Measurements from ENCODE around the gene MDK.

DNA sequence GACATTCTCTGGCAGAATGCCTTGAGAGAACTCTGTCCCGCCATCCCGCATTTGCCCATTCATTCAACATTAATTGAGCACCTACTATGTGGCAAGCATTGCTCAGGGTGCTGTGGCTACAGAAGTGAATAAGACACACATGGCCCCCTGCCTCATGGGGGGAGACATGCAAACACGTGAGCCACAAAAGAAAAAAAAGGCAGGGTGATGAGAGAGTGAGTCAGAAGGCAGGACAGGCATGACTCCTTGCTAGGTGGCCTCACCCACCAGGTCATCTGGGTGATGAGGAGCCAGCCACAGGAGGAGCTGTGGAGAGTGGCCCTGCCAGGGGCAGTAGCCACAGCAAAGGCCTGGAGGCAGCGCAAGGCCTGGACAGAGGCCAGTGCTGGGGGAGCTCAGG is 5.2 kb downstream of the MDK start:
- TF ChIP-seq, protein P1, sequence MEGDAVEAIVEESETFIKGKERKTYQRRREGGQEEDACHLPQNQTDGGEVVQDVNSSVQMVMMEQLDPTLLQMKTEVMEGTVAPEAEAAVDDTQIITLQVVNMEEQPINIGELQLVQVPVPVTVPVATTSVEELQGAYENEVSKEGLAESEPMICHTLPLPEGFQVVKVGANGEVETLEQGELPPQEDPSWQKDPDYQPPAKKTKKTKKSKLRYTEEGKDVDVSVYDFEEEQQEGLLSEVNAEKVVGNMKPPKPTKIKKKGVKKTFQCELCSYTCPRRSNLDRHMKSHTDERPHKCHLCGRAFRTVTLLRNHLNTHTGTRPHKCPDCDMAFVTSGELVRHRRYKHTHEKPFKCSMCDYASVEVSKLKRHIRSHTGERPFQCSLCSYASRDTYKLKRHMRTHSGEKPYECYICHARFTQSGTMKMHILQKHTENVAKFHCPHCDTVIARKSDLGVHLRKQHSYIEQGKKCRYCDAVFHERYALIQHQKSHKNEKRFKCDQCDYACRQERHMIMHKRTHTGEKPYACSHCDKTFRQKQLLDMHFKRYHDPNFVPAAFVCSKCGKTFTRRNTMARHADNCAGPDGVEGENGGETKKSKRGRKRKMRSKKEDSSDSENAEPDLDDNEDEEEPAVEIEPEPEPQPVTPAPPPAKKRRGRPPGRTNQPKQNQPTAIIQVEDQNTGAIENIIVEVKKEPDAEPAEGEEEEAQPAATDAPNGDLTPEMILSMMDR (conservative IDR thresholded peaks at IDR 0.05): 0 out of 2 replicates have a peak, but pooled peaks have one; percentile 25
- TF ChIP-seq EZH2 (IDR thresholded peaks at IDR 0.05; ENCODE audit: low read depth): no peak
